Gastrocnemius medialis (tissue), 4 donors: ENCODE measurements around the gene NOTCH4.

ENCODE experiments used
- CTCF ChIP-seq, 5 experiments: fragments of 450-650 bp in 3 of 5; fragments of 200-600 bp in 2 of 5; sonication (generic) in 2 of 5; IDR thresholded peaks in 4 of 5; conservative IDR thresholded peaks in 1 of 5; 1 replicate in 4 of 5; 2 replicates in 1 of 5; pipeline ENCODE4 v1.5.1; 2016 to 2019; ENCODE audit warnings: antibody characterized with exemption in 5 of 5, mild to moderate bottlenecking in 3 of 5, moderate library complexity in 3 of 5
- POLR2A ChIP-seq, 2 donors: fragments of 450-650 bp; IDR thresholded peaks; one replicate each; pipeline ENCODE4 v1.6.1; 2017; ENCODE audit warnings: antibody characterized with exemption in 2 of 2, mild to moderate bottlenecking in 2 of 2, moderate library complexity in 2 of 2

DNA sequence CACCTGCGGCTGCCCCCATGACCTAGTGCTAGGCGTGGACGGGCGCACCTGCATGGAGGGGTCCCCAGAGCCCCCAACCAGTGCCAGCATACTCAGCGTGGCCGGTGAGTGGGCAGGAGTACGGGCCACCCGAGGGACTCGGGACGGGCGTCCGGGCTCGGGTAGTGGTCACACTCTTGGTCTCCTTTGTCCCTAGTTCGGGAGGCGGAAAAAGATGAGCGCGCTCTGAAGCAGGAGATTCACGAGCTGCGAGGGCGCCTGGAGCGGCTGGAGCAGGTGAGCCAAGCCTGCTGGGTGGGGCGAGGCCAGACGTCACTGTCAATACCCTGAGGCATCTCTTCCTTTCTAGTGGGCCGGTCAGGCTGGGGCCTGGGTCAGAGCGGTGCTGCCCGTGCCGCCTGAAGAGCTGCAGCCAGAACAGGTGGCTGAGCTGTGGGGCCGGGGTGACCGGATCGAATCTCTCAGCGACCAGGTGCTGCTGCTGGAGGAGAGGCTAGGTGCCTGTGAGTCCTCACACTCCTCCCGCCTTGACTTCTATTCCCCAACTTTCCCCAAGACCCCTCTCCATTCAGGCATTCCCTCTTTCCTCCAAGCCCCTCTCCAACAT is 56.6 kb downstream of the NOTCH4 start:
- TF ChIP-seq CTCF (IDR thresholded peaks at IDR 0.05 in 4 of 5, conservative IDR thresholded peaks at IDR 0.05 in 1 of 5) = no peak
- no peak for TF ChIP-seq POLR2A (IDR thresholded peaks at IDR 0.05)
